Lung (tissue), 12 donors: Measurements from ENCODE around the gene SLC1A6. TPM values are rescaled to one million over a fixed set of nuclear protein-coding genes. Genes with fewer than 3 reads are reported as not detected.

Experiments
- ATAC-seq: fragments of 200-7000 bp; cut with Tn5 transposase; one replicate; pipeline ENCODE4 v1.9.1; 2020; ENCODE audit warnings: moderate number of reproducible peaks; ENCODE audit not compliant: insufficient read depth, low FRiP score
- DNase-seq, 3 donors: peaks; one replicate each; pipeline ENCODE4 v3.0.0-alpha.2; 2013 to 2017
- H3K27ac ChIP-seq, 2 donors: one replicate each; pipeline ENCODE4 v1.5.1; 2013; ENCODE audit warnings: mild to moderate bottlenecking in 2 of 2, moderate library complexity in 2 of 2, control low read depth in 1 of 2, inconsistent platforms in 1 of 2, low read depth in 1 of 2, low read length in 1 of 2
- H3K27me3 ChIP-seq, 3 donors: one replicate each; pipeline ENCODE4 v1.5.1; 2013; ENCODE audit warnings: low read length in 2 of 3; ENCODE audit not compliant: control insufficient read depth in 3 of 3, insufficient read depth in 3 of 3
- H3K36me3 ChIP-seq, 4 donors: one replicate each; pipeline ENCODE4 v1.5.1; 2013; ENCODE audit warnings: low read length in 4 of 4, mild to moderate bottlenecking in 1 of 4, moderate library complexity in 1 of 4; ENCODE audit not compliant: control insufficient read depth in 4 of 4, insufficient read depth in 4 of 4
- H3K4me1 ChIP-seq, 5 donors: one replicate each; pipeline ENCODE4 v1.5.1; 2013; ENCODE audit warnings: low read length in 5 of 5, mild to moderate bottlenecking in 2 of 5, moderate library complexity in 1 of 5; ENCODE audit not compliant: control insufficient read depth in 5 of 5, insufficient read depth in 5 of 5
- H3K4me3 ChIP-seq: one replicate; pipeline ENCODE4 v1.5.1; 2013; ENCODE audit warnings: mild to moderate bottlenecking, control low read depth, moderate library complexity
- H3K9ac ChIP-seq, 2 donors: one replicate each; pipeline ENCODE4 v1.5.1; 2013; ENCODE audit warnings: low read length in 2 of 2, control low read depth in 1 of 2; ENCODE audit not compliant: insufficient read depth in 1 of 2
- H3K9me3 ChIP-seq, 4 donors: one replicate each; pipeline ENCODE4 v1.5.1; 2013; ENCODE audit warnings: low read length in 3 of 4, mild to moderate bottlenecking in 1 of 4, moderate library complexity in 1 of 4; ENCODE audit not compliant: control insufficient read depth in 4 of 4, insufficient read depth in 3 of 4
- CTCF ChIP-seq: IDR thresholded peaks from 2 replicates; pipeline ENCODE4 v1.5.1; 2012; ENCODE audit warnings: mild to moderate bottlenecking; ENCODE audit errors: control extremely low read depth, extremely low read depth
- whole genome bisulfite sequencing, 2 donors: extraction: QIAGEN DNeasy Blood & Tissue Kit; methylation state at CpG; one replicate each; pipeline ENCODE4 v1.1.7; 2013; 5-methylcytosine and 5-hydroxymethylcytosine counted together
- polyA plus RNA-seq, 2 donors: library from polyadenylated mRNA; stranded (reverse); fragments of 200-250 nt; gene quantifications; one replicate each; pipeline ENCODE4 v1.2.1, GENCODE V29; 2013
- total RNA-seq, 2 donors: library from RNA; depleted of rRNA in 1 of 2; stranded (reverse); fragments of >200 nt in 1 of 2; gene quantifications; one replicate each; pipeline ENCODE4 v1.2.1, GENCODE V29; 2014 to 2021
- donor health status: control.
- donor health status: control.
- donor health status: Bipolar disorder and iron deficiency.
- donor health status: healthy.
- donor health status: DM: yes; HTN: yes; CAD: no.

Gene SLC1A6
- total and polyA plus RNA-seq, 4 donors: not detected

GRCh38 chr19:14933506-14933905, 46.2 kb downstream of the SLC1A6 start:
- WGBS, 2 donors: 66 to 86% methylated on average over 1 of the region's 1 CpG
- no peak overlapping the region for H3K27ac ChIP-seq
- no peak for TF ChIP-seq CTCF
- H3K9ac ChIP-seq: no peak overlapping the region
- H3K4me1 ChIP-seq: no peaks in the 10 kb centered on the region
- peaks cover 0 to 2% (median 0%) of the 10 kb centered on the region in 4 donors for H3K9me3 ChIP-seq
- ATAC-seq: no peak
- DNase-seq: no peak
- H3K4me3 ChIP-seq: no peak overlapping the region
- H3K27me3 ChIP-seq: no peaks in the 10 kb centered on the region
- H3K36me3 ChIP-seq: no peaks in the 10 kb centered on the region

- H3K9ac ChIP-seq: no peak overlapping the region
- H3K9me3 ChIP-seq: peaks cover 0 to 3% (median 0%) of the 10 kb centered on the region in 4 donors
- H3K4me1 ChIP-seq: no peaks in the 10 kb centered on the region
- DNase-seq (no peak), ATAC-seq (no peak)
- peaks cover 0 to 5% (median 3%) of the 10 kb centered on the region in 3 donors for H3K27me3 ChIP-seq
- no peaks in the 10 kb centered on the region for H3K36me3 ChIP-seq
- H3K4me3 ChIP-seq: no peak overlapping the region
- WGBS, 2 donors: 23 to 64% methylated on average over 5 of the region's 5 CpGs
- TF ChIP-seq CTCF: no peak
- H3K27ac ChIP-seq: no peak overlapping the region
These were observed 62.8 kb downstream of the SLC1A6 start for GRCh38 chr19:14916848-14917247.

- H3K36me3 ChIP-seq: no peaks in the 10 kb centered on the region
- 68 to 73% methylated on average over 6 of the region's 6 CpGs for WGBS, 2 donors
- H3K27me3 ChIP-seq: peaks cover 0 to 5% (median 3%) of the 10 kb centered on the region in 3 donors
- no peak for TF ChIP-seq CTCF
- no peaks in the 10 kb centered on the region for H3K4me1 ChIP-seq
- DNase-seq: no peak
- no peak overlapping the region for H3K4me3 ChIP-seq
- H3K27ac ChIP-seq: no peak overlapping the region
- H3K9ac ChIP-seq: no peak overlapping the region
- no peak for ATAC-seq
- H3K9me3 ChIP-seq: peaks cover 0 to 3% (median 0%) of the 10 kb centered on the region in 4 donors
These were observed 64.5 kb downstream of the SLC1A6 start for GRCh38 chr19:14915116-14915515.

- Histone ChIP-seq H3K9ac (no peak overlapping the region), H3K9me3 (no peaks in the 10 kb centered on the region), H3K4me3 (no peak overlapping the region), H3K36me3 (no peaks in the 10 kb centered on the region), H3K4me1 (no peaks in the 10 kb centered on the region), H3K27me3 (peaks cover 0 to 2% (median 0%) of the 10 kb centered on the region in 3 donors), H3K27ac (no peak overlapping the region)
- WGBS, 2 donors: 79 to 80% methylated on average over 4 of the region's 4 CpGs
- DNase-seq (no peak), ATAC-seq (no peak)
- no peak for TF ChIP-seq CTCF
These were observed 73.0 kb downstream of the SLC1A6 start for GRCh38 chr19:14906711-14907110.
